ENCODE results near the gene MYOD1.

MYOD1 gene

GRCh38 chr11:17770917-17771316 is 51.5 kb downstream of the MYOD1 start:
- no peak overlapping the region for H3K4me3 ChIP-seq (ENCODE audit: low read length)
- no peak for TF ChIP-seq ZNF274 (IDR thresholded peaks at IDR 0.05; ENCODE audit: low read depth, low read length)

GRCh38 chr11:17771415-17771814 is 52.0 kb downstream of the MYOD1 start:
- TF ChIP-seq ZNF274 (IDR thresholded peaks at IDR 0.05; ENCODE audit: low read depth, low read length): no peak
- no peak overlapping the region for H3K4me3 ChIP-seq (ENCODE audit: low read length)

Data from GM08714 (cell line).